HG02884 (cell line): Measurements from ENCODE around the gene CCL1.

Experiments
- ATAC-seq: cut with Tn5 transposase; IDR thresholded peaks from one replicate; pipeline ENCODE4 v1.9.1; 2021; ENCODE audit warnings: mild to moderate bottlenecking, moderate library complexity; ENCODE audit not compliant: unreplicated experiment

Gene CCL1

DNA sequence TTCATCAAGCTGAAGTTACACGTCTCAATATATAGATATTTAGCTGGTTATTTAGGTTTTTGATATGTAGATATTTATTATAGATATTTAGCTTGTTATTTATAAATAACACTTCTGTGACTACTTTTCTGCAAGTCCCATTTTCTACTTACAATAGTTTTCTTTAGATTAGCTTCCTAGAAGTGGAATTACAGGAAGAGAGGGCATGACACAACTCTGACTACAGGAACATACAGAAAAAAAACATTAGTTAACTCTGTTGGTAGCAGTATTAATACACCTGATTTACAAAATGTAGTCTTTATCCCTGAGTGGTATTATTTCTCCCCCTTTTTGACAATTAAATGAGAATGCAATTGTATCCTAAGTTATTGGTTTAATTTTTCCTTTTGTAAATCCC is 21.2 kb upstream of the CCL1 start:
- ATAC-seq, result no peak

DNA sequence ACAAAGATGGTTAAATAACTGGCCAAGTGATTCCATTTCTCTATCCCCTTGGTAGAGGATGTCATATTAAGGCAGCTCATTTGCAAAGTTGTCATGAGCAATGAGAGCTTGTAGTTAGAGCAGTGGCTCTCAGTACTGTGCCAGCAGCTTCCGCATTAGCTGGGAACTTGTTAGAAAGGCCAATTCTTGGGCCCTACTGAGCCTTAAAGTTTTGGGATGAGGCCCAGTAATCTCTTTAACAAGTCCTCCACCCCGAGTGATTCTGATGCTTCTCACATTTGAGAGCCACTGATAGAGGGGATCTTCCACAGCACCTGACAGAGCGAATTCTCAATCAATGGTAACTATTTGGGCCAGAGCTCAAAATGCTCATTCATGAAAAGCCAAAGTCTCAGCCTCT is 20.2 kb upstream of the CCL1 start:
- ATAC-seq, result no peak

DNA sequence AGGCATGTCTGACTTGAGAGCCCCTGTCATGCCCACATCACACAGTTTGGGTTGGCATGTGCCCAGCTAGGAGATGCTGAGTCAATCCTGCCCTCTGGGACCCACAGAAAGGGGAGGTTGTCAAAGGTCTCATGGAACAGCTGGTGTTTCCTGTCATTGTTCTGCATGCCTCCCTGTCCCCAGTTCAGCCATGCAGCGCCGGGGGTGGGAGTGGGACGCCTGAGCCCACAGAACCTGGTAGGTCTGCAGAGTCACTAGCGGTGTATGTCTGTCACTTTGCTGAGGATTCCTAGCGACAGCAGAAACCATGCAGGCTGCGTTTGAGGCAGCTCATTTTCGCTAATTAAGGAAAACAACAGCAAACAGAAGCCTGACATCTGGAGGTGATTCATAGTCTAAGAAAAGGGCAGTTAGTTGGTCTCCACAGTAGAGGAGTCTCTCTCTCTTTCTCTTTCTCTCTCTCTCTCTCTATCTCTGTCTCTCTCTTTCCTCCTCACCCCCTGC is 19.6 kb upstream of the CCL1 start:
- ATAC-seq, result no peak

- no peak for ATAC-seq
Observed at GRCh38 chr17:34379868-34380267, 16.8 kb upstream of the CCL1 start.

DNA sequence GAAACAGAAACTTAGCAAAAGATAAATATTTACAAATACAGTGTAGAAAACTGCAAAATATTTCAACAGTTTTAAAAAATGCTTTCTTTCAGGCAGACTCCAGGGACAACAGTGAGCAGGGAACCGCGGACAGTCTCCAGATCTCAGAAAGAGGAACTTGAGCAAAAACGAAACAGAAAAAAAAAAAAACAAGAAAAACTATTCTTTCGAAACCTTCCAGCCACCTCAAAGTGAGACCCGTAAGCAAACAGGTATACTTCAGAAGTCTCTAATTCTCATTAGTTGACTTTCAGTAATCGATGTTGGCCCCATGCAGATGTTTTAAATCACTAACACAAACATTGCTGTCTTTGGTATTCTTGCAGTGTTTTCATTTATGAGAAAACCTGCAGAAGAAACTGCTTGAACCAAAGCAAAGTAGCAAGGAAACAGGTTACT is 15.7 kb upstream of the CCL1 start:
- peak; percentile 77 for ATAC-seq

DNA sequence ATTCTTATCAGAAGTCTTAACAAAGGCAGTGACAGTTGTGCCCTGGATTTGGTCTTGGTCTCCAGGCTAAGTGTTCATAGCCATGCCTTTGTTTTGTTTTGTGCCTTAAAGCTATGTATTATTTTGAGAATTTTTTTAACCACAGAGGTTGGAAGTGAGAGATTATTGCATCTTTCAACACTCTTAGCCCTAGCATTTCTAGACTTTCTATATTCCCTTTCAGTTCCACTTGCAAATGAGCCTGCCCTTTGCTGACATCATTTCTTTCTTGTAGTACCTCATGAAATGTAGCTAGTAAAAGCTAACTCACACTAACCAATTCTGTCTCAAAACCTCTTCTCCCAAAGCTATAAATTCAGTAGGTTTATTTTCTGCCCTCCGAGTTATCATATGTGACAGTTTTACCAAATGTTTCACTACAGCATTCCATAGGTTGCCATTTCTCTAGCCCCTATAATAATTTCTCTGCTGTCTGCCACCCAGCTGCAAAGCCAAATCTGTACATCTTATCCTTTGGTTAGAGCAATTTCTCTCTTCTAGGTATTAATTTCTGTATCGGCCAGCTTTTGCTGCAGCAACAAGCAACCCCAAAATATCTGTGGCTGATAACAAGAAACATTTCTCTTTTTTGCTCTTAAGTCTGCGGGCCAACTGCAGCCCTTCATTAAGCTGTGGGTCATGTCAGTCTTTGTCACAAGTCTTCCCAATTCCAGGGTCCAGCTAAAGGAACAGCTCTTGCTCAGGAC is 14.2 kb upstream of the CCL1 start:
- no peak for ATAC-seq

DNA sequence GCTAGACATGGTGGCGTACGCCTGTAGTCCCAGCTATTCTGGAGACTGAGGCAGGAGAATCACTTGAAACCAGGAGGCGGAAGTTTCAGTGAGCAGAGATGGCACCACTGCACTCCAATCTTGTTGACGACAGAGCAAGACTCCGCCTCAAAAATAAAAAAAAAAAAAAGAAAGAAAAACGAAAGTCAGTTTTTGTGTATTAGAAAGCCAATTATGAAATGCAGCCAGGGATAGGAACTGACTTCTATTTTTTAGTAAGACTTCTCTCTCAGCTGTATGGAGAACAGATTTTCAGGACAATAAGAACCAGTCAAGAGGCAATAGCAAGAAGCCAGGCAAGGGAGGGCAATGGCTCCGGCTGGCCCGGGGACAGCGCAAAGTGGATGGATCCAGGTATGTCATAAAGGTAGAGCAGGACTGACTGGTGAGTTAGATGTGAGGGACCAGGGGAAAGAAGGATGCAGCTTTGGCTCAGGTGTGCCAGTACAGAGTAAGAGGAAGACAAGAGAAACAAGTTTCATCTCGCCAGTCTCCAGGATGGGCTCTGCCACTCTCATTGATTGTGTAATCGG is 12.5 kb upstream of the CCL1 start:
- no peak for ATAC-seq

DNA sequence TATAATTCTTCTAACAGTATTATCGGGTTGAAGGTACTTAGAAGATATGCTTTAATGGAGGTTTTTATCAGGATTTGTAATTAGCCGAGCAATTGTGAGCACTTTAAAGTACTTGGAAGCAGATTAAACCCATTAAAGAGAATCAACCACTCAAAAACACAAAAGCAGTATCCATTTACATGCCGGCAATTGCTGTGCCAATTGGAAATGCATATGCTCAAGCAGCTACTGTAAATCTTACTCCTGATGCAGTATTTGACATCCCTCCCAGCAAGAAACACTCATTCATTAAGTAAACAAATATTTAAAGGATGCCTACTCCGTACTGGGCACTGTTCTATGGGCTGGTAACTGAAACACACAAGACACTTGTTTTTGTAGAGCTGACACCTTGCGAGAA is 11.4 kb upstream of the CCL1 start:
- ATAC-seq, result no peak

DNA sequence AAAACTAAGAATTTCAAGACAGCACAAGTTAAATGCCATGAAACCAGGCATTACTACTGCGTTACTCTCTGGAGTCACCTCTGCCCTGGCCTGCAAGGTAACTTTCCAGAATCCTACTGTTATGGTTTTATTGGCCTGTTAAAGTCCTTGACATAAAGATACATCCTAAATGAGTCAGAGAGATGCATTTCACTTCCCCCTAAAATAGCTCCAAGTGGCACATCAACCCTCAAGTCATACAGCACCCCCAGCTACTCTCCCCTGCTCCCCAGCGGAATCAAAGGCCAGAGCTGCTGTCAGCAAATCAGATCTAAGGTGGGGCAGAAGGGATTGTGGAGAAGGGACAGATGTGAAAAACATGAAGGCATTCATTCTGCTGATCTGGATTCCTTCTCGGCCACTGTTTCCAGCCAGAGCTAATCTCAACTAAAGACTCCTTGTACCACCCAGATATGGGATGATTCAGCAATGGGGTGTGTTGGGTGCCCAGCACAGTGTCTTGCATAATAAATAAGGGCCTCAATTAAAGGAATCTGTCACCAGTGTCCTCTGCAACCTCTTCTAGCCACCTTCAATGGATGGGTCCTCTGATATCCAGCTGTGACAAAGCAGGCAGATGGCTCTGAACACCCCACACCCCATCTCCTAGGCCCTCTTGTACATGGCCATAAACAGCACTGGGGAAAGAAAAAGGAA is 8.5 kb upstream of the CCL1 start:
- no peak for ATAC-seq

GRCh38 chr17:34370997-34371395 is 8.0 kb upstream of the CCL1 start:
- no peak for ATAC-seq

DNA sequence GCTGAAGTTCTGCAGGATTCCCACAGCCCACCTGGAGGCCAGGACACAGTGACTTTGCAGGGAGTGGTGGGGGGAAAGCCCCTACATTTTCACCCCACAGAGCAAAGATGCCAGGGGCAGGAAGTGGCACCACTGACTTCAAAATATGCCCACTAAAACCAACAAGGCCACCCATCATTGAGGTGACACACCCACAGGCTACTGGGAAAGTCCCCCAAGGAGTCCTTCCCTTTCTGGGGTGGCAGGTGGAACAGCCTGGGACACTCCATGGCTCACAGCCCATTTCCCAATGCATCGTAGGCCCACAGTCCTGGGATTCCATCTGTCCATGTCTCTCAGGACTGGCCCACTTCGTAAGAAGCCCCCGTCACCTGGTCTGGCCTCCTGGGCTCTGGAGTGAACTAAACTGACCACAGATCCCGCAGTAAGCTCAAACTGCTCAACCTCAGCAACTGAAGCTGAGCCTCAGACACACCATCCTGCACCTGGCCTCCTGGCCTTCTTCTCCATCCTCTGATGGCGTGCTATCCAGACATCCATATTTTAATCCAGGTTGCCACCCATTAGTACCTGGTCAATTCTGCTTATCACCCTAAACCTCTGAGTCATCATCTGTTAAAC is 7.5 kb upstream of the CCL1 start:
- no peak for ATAC-seq

- no peak for ATAC-seq
Observed at GRCh38 chr17:34369571-34369970, 6.5 kb upstream of the CCL1 start.

- ATAC-seq, result no peak
Observed at GRCh38 chr17:34368946-34369500, 6.0 kb upstream of the CCL1 start.

DNA sequence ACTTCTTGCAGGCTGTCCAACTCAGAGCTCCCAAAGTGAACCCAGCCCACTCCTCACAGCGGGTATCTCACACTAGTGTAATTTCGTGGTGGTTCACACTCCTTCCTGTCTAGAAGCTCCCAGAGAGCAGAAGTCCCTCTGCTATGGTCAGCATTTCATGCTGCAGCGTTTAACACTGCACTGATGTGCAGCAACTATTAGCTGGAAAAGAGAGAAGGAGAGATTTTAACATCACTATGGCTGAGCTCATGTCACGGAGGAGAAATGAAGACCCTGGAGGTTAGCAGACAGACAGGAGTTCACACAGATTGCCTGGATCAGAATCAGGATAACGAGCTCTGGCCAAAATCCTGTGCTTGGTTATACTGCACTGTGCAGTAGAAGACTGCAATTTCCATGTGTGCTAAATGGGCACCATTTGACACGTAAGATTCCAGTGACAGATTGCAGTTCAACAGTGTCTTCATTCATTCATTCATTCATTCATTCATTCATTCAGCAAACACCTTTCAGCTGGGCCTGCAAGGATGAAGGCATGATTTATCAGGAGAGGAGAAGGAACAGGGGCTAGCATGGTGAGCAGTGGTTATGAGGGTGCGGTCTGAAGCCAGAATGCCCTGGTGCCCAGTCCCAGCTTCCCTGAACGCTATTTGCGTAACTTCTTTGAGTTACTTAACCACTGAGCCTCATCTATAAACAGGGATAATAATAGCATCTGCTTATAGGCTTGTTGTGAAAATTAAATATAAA is 5.3 kb upstream of the CCL1 start:
- ATAC-seq, result no peak

- no peak for ATAC-seq
Observed at GRCh38 chr17:34367486-34368195, 4.6 kb upstream of the CCL1 start.

- ATAC-seq, result no peak
Observed at GRCh38 chr17:34366529-34367107, 3.6 kb upstream of the CCL1 start.

- no peak for ATAC-seq
Observed at GRCh38 chr17:34366010-34366409, 3.0 kb upstream of the CCL1 start.

GRCh38 chr17:34365340-34365739 is 2.3 kb upstream of the CCL1 start:
- ATAC-seq, result no peak

- ATAC-seq, result no peak
Observed at GRCh38 chr17:34364751-34365150, 1.7 kb upstream of the CCL1 start.
